Measurements from ENCODE around the gene ZNF212. TPM values are rescaled to one million over a fixed set of nuclear protein-coding genes. Genes with fewer than 3 reads are reported as not detected.

The ZNF212 gene
- polyA plus RNA-seq, 1 of the 3 experiments (the other 2 are of a cell fraction): 11.5 TPM

DNA sequence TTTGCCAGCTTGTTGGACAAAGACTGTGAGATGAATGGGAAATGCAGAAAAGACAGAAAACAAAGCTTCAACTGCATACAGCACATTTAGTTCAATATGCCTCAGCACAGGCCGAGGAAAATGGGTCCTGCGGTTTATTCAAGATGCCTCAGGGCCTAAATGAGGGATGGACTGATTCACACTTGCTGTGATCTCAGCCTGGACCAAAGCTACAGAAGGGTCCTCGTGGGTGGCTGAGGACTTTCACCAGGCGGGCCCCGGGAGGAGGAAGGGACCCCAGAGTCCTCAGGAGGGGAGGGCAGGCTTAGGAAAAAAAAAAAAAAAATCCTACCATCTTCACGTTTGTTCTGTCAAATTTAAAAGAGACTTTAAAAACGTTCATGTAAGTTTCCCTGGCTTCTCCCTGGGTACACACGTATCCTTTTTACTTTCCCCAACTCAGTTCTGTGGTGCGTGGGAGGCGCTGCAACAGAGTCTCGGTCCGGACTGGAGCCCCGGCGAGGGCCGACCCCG is 21.9 kb downstream of the ZNF212 start (continued):
- TF ChIP-seq POLR2AphosphoS5 (IDR thresholded peaks at IDR 0.05; ENCODE audit: low read depth, low read length) (no peak), FOXM1 (IDR thresholded peaks at IDR 0.05; ENCODE audit: low read depth) (no peak), JUND (IDR thresholded peaks at IDR 0.05) (no peak), EZH2phosphoT487 (IDR thresholded peaks at IDR 0.05; ENCODE audit: borderline replicate concordance, low read depth) (no peak)

DNA sequence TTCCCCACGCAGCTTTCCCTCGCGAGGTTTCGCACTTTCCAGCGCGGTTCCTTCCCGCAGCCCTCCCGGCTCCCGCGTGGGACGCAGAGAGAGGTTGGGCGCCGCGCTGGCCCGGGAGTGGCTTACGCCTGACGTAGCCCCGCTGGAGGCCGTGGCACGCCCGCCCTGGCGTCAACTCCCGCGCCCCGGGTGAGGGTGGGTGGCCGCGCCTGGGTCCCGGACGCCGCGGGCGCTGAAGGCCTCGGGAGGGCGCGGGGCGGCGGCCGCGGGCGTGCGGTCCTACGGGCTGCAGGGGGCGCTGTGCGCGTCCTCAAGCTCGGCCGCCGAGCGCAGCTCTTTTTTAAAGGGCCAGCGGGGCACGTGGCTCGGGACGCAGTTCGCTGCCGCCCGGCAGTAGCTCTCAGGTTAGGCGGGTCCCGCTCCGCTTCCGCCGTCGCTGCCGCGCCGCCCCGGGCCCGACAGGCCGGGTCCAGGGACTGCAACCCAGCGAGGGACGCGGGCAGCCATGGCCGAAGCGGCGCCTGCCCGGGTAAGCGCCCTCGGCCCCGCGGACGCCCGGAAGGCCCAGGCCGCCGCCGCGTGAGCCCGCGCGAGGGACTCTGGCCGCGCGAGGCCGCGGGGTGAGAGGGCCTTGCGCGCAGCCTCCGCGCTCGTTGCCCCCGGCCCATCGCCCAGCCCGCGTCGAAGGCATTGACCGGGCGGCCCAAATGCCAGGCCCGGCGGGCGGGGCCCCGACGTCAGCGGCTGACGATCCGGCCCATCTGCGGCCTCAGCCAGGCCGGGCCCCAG is 22.6 kb downstream of the ZNF212 start, which contains the start of gene ZNF783:
ZNF783 (plus strand) TSS at position 368 of the 789 bp plus-strand sequence; CDS start at position 506, 138 bp downstream.
- POLR2A ChIA-PET: interaction anchor here (0.7 to 1.7 kb wide), 6 partner anchors 9 to 198 kb away, joined by 3 to 8 read pairs (median 5); partner anchors contain the start of genes ZNF398 and ZNF777
- WGBS (ENCODE audit: low lambda C conversion rate): 9% methylated on average over 15 of the region's 115 CpGs
- TF ChIP-seq MXI1 (IDR thresholded peaks at IDR 0.05; ENCODE audit: low read depth, low read length) (peak; percentile 93), ELF1 (IDR thresholded peaks at IDR 0.05) (no peak), GATA2 (CRISPR knock-in tag; IDR thresholded peaks at IDR 0.05) (no peak), TCF12 (IDR thresholded peaks at IDR 0.05) (no peak), TAF1 (IDR thresholded peaks at IDR 0.05; ENCODE audit: borderline replicate concordance, low read depth, low read length) (peak; percentile 57; the same call in 1 of the 2 replicates), IRF3 (IDR thresholded peaks at IDR 0.05; ENCODE audit: low read depth, low read length) (no peak), USF1 (IDR thresholded peaks at IDR 0.05; ENCODE audit: borderline replicate concordance, low read depth) (peak; percentile 82), EZH2phosphoT487 (IDR thresholded peaks at IDR 0.05; ENCODE audit: borderline replicate concordance, low read depth) (no peak), GABPA (IDR thresholded peaks at IDR 0.05; ENCODE audit: low read depth) (0 out of 2 replicates have a peak, but pooled peaks have one; percentile 17), NFIC (IDR thresholded peaks at IDR 0.05; ENCODE audit: borderline replicate concordance) (no peak), RXRA (IDR thresholded peaks at IDR 0.05; ENCODE audit: borderline replicate concordance, low read depth) (no peak; the same call in 1 of the 2 replicates), RCOR1 (IDR thresholded peaks at IDR 0.05; ENCODE audit: low read length) (no peak), JUND (IDR thresholded peaks at IDR 0.05) (no peak), POLR2AphosphoS5 (IDR thresholded peaks at IDR 0.05; ENCODE audit: low read depth, low read length) (no peak; the same call in 1 of the 2 replicates), NRF1 (IDR thresholded peaks at IDR 0.05; ENCODE audit: low read depth, low read length) (no peak), YY1 (IDR thresholded peaks at IDR 0.05; ENCODE audit: low read depth) (no peak)
- TF ChIP-seq, protein P1, sequence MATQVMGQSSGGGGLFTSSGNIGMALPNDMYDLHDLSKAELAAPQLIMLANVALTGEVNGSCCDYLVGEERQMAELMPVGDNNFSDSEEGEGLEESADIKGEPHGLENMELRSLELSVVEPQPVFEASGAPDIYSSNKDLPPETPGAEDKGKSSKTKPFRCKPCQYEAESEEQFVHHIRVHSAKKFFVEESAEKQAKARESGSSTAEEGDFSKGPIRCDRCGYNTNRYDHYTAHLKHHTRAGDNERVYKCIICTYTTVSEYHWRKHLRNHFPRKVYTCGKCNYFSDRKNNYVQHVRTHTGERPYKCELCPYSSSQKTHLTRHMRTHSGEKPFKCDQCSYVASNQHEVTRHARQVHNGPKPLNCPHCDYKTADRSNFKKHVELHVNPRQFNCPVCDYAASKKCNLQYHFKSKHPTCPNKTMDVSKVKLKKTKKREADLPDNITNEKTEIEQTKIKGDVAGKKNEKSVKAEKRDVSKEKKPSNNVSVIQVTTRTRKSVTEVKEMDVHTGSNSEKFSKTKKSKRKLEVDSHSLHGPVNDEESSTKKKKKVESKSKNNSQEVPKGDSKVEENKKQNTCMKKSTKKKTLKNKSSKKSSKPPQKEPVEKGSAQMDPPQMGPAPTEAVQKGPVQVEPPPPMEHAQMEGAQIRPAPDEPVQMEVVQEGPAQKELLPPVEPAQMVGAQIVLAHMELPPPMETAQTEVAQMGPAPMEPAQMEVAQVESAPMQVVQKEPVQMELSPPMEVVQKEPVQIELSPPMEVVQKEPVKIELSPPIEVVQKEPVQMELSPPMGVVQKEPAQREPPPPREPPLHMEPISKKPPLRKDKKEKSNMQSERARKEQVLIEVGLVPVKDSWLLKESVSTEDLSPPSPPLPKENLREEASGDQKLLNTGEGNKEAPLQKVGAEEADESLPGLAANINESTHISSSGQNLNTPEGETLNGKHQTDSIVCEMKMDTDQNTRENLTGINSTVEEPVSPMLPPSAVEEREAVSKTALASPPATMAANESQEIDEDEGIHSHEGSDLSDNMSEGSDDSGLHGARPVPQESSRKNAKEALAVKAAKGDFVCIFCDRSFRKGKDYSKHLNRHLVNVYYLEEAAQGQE (IDR thresholded peaks at IDR 0.05; ENCODE audit: low read depth, low read length): 0 out of 2 replicates have a peak, but pooled peaks have one; percentile 8
- TF ChIP-seq, protein P2, sequence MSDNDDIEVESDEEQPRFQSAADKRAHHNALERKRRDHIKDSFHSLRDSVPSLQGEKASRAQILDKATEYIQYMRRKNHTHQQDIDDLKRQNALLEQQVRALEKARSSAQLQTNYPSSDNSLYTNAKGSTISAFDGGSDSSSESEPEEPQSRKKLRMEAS (IDR thresholded peaks at IDR 0.05; ENCODE audit: low read depth): peak; percentile 99
- TF ChIP-seq, protein P3, sequence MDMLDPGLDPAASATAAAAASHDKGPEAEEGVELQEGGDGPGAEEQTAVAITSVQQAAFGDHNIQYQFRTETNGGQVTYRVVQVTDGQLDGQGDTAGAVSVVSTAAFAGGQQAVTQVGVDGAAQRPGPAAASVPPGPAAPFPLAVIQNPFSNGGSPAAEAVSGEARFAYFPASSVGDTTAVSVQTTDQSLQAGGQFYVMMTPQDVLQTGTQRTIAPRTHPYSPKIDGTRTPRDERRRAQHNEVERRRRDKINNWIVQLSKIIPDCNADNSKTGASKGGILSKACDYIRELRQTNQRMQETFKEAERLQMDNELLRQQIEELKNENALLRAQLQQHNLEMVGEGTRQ (IDR thresholded peaks at IDR 0.05; ENCODE audit: borderline replicate concordance, low read depth, low read length): 0 out of 2 replicates have a peak, but pooled peaks have one; percentile 25
- TF ChIP-seq, protein P4, sequence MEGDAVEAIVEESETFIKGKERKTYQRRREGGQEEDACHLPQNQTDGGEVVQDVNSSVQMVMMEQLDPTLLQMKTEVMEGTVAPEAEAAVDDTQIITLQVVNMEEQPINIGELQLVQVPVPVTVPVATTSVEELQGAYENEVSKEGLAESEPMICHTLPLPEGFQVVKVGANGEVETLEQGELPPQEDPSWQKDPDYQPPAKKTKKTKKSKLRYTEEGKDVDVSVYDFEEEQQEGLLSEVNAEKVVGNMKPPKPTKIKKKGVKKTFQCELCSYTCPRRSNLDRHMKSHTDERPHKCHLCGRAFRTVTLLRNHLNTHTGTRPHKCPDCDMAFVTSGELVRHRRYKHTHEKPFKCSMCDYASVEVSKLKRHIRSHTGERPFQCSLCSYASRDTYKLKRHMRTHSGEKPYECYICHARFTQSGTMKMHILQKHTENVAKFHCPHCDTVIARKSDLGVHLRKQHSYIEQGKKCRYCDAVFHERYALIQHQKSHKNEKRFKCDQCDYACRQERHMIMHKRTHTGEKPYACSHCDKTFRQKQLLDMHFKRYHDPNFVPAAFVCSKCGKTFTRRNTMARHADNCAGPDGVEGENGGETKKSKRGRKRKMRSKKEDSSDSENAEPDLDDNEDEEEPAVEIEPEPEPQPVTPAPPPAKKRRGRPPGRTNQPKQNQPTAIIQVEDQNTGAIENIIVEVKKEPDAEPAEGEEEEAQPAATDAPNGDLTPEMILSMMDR (IDR thresholded peaks at IDR 0.05): peak; percentile 76

More for the DNA sequence above, 22.6 kb downstream of the ZNF212 start, which contains the start of gene ZNF783:
- H3K4me2 ChIP-seq: peak within 1 kb of the TSS; percentile 79
- peak within 1 kb of the TSS; percentile 44 to 55 for H3K27ac ChIP-seq (ENCODE audit: low read depth in 2 of 2, low read length in 1 of 2)
- H3K9me2 ChIP-seq: no peaks in the 10 kb centered on the region
- peaks cover 16% of the 10 kb centered on the region; the same call in 1 of the 2 replicates for H3K79me2 ChIP-seq (ENCODE audit: insufficient read depth)
- DNase-seq: peak; percentile 98
- H4K20me1 ChIP-seq (ENCODE audit: insufficient read depth): no peaks in the 10 kb centered on the region
- H2AFZ ChIP-seq (ENCODE audit: low read depth): peak within 1 kb of the TSS; percentile 89
- peaks cover 0 to 13% of the 10 kb centered on the region in 2 experiments for H3K36me3 ChIP-seq (replicated peaks in 1 of 2; ENCODE audit: control insufficient read depth in 1 of 2, insufficient read depth in 2 of 2, low read length in 1 of 2)
- H3F3A ChIP-seq (replicated peaks; ENCODE audit: insufficient read depth): peaks cover 19% of the 10 kb centered on the region
- H3K4me3 ChIP-seq (ENCODE audit: low read depth in 2 of 2, low read length in 1 of 2): peak within 1 kb of the TSS; percentile 53 to 62
- CTCF ChIA-PET: interaction anchor here (0.6 to 3.2 kb wide), 55 partner anchors 11 to 1853 kb away, joined by 3 to 76 read pairs (median 4); partner anchors contain the start of genes ZNF282, ZNF398 and ZNF425
- H3K4me1 ChIP-seq (ENCODE audit: control insufficient read depth in 1 of 2, insufficient read depth in 2 of 2, low read depth in 1 of 2, low read length in 1 of 2): peaks cover 9 to 12% of the 10 kb centered on the region in 2 experiments; a peak in 2 of 4 replicates
- peak within 1 kb of the TSS; percentile 64 for H3K9ac ChIP-seq
- no peaks in the 10 kb centered on the region for H3K27me3 ChIP-seq (ENCODE audit: insufficient read depth)
- H3K9me3 ChIP-seq: no peaks in the 10 kb centered on the region

Measured in SK-N-SH (cell line).